ENCODE data around the gene HSPG2.

GRCh38 chr1:21782349-21782867, 154.7 kb downstream of the HSPG2 start:
- TF ChIP-seq CTCF (IDR thresholded peaks at IDR 0.05; ENCODE audit: low read length) (peak; percentile 28; the same call in 1 of the 2 replicates), EZH2 (IDR thresholded peaks at IDR 0.05; ENCODE audit: borderline replicate concordance, low read length) (no peak)

All from OCI-LY1 (cell line).